CMK (cell line): ENCODE data around the gene CLIC4.

Source experiments
- DNase-seq: peaks from one replicate; pipeline ENCODE4 v3.0.0-alpha.2; 2010; ENCODE audit warnings: low read depth

The CLIC4 gene

DNA sequence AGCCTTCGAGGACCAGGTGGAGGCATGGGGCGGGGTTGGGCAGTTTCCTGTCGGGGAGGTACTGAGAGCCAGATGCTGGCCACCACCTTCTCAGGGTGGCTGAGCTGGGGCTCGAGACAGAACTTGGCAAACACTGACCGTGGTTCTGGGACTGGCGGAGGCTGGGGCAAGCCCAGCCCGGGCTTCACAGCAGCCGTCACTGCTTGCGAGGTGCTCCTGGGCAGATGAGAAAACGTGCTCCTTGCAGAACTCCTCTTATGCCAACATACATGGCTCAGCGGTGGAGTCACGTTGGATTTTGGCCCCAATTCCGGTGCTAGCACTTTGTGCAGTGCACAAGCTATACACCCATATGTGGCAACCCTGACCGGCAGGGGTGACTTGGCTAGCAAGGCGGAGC is 115.6 kb downstream of the CLIC4 start:
- no peak for DNase-seq

GRCh38 chr1:24861821-24862727 is 116.8 kb downstream of the CLIC4 start:
- no peak for DNase-seq

DNA sequence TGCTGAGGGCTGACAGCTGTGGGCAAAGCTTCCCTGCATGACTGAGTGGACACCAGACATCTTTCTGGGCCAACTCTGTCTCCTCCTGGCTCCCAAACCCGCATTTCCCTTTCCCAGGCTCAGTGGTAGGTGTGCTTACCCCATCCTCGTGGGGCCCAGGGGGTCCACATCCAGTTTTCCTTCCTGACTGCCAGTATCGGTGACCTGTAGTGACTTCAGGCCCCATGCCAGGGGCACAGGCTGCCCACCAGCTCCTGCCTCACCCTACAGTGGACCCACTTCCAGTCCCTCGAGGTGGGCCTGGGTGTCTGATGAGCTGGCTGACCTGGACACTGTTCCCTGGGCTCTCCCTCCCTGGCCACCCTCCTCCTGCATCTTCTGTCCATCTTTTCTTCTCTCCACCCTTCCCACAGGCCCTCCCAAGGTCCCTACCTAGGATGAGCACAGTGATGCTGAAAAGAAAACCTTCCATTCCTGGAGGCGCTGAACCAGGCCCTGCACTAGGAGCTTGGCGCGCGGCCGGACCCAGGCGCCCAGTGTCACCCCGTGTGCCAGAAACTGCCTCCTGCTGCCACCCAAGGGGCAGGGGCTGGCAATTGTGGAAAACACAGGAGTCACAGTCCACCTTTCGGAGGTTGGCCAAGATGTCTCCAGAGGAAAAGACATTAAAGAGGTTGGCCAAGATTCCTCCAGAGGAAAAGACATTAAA is 117.7 kb downstream of the CLIC4 start:
- no peak for DNase-seq

DNA sequence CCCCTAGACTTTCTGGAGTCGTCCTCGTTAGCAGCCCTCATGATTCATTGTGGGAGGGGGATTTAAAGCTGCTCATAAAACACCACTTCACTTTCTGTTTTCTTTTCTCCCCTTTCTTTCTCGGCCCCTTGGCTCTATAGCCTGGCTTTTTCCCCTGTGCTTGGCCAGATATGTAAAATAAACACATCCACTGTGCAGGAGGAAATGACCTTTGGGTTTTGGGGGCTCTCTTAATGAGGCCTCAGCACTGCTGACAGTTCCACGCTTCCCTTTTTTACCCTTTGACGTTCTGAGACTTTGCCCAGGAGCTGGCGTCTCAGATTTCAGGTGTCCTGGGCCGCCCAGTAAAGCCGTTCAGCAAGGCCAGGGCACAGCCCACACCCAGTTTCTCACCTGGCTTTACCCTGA is 119.1 kb downstream of the CLIC4 start:
- no peak for DNase-seq

GRCh38 chr1:24865168-24865567 is 119.9 kb downstream of the CLIC4 start:
- DNase-seq, result no peak

DNA sequence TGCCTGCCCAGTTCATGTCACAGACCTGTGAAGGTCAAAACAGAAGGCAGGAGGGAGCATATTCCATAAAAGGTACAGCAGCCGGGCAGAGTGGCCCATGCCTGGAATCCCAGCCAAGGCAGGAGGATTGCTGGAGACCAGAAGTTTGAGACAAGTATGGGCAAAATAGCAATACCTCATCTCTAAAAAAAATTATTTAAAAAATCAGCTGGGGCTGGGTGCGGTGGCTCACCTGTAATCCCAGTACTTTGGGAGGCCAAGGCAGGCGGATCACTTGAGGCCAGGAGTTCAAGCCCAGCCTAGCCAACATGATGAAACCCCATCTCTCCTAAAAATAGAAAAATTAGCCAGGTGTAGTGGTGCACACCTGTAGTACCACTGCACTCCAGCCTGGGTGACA is 120.3 kb downstream of the CLIC4 start:
- DNase-seq, result no peak

DNA sequence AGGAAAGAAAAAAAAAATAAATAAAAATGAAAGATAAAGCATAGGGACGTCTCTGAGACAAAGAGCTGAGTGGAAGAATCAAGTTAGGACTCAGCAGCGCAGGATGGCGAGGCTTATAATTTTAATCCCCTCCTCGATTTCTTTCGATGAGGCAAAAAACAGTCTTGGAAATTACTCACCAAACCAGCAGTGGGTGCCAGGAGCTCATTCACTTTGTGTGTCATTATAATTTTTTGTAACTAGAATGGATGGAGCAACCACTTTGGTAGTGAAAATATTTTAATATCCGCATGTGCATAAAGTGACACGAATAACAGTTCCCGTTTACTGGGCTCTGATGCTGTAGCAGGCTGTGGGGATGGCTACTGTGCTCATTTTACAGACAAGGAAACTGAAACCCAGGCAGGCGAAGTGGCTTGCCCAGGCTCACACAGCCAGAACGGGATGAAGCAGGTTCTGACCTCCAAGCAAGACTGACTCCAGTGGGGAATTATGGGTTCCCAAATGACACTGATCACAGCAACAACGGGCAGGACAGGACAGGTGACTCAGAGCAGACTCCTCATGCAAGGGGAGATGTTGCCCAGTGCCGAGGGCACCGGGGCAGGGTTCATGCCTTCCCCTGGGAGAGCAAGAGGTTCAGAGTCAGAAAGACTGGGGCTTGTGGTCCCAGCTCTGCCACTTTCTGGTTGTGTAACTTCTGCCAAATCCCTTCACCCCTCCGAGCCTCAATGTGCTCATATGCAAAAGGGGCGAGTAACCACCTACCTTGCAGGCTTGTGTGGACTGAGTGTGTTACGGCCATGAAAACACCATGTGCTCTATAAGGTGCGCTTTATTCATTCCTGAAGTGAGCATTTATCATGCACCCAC is 121.2 kb downstream of the CLIC4 start:
- DNase-seq, result no peak

DNA sequence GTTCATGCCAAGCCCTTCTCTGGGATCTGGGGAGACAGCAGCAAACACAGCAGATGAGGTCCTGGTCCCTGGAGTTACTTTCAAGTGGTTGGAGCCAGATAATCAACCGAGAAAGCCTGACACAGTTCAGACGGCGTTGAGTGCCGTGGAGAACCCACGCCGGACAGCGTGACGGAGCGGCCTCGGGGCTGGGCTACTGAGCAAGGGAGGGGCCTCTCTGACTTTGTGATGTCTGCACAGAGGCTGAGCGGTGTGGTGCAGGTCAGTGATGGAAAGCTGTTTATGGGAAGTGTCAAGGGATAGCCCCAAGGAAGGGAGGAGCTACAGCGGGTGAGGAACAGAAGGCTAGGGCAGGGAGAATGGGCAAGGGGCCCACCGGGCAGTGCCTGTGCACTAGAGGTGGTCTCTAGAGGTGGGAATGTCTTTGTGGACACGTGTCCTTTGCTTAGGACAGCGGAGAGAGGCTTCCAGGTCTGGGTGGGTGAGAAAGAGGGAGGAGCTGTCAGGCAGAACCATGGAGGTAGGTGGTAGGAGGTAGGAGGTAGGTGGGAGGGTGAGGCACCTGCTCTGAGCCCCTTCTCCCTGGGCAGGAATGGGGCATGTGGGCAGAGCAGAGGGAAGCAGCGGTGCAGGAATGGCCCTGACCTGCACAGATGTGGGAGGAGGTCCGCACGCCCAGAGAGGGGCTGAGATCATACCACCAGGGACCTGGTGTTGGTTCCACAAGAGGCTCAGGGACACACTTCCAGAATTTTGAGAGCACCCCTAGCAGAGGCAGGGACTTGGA is 122.0 kb downstream of the CLIC4 start:
- DNase-seq, result no peak

GRCh38 chr1:24868016-24868875 is 123.0 kb downstream of the CLIC4 start:
- DNase-seq, result no peak

DNA sequence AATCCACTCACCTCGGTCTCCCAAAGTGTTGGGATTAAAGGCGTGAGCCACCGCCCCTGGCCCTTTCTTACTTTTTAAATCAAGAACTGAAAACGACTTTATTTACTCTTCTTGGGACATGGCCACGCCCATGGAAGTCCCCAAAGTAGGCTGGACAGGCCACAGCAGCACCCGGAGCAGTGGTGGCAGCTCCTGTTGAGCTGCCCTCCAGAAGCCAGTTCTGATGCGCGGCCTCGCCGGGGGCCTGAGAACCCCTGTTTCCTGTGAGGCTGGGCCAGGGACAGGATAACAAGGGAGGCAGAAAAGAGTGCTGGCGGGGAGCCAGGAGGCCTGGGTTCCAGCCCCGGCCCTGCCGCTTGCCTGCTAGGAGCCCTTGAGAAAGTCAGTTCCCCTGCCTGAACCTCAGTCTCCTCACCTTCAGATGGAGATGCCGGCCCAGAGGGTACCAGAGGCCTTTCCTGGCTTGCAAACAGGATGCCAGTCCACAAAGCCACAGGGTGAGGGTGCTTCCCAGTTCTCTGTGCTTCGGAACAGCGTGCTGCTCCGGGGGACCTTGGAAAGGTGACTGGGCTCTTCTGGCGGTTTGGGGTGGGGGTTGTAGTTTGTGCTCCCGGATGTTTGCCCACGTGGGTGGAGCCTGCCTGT is 125.4 kb downstream of the CLIC4 start:
- DNase-seq, result peak; percentile 24

GRCh38 chr1:24871306-24871901 is 126.2 kb downstream of the CLIC4 start:
- no peak for DNase-seq

DNA sequence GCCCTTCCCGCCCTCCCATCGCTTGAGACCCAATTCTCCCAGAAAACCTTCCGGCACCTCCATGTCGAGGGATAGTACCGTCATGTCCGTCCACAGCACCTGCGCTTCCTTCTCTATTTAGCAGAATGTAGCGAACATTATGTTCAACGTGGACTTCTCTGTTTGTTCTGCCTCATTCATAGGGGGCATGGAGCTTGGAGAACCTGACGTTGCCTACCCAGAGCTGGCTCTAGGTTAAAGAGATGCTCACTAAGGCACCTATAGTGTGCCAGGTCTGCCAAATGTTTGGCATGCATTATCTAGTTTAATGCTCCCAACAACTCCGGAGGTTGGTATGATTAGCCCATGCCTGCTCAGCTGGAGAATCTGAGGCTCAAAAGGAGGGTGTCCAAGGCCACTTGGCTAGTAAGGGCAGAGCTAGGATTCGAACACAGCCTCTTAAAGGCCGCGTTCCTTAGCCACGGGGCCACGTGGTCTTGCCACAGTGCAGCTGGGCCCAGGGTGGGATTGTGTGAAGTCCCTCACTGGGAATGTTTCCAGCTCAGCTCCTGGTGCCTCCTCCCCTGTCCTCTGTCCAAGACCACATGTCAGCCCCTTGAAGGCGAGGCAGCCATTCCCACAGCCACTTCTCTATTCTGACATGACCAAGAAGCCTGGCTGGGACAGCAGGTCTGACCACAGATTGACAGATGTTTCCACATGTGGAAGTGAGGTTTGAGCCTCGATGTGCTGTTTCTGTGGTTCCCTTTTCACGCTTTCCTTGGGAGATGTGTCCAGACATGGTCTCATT is 127.0 kb downstream of the CLIC4 start:
- peak; percentile 79 for DNase-seq

DNA sequence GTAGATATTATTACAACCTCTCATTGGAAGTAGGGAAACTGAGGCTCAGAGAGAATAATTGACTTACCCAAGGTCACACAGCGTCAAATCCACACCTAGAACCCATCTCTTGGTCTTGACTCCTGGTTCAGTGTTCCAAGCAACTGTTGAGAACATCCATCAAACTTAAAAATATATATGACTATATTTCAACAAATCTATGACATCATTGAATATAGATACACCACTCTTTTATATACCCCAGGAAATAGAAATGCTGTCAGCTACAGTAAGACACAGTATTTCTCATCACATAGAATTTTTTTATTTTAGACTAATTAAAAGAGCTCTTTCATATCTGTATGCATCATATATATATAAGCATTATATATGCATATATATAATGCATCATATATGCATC is 127.9 kb downstream of the CLIC4 start:
- DNase-seq, result no peak

DNA sequence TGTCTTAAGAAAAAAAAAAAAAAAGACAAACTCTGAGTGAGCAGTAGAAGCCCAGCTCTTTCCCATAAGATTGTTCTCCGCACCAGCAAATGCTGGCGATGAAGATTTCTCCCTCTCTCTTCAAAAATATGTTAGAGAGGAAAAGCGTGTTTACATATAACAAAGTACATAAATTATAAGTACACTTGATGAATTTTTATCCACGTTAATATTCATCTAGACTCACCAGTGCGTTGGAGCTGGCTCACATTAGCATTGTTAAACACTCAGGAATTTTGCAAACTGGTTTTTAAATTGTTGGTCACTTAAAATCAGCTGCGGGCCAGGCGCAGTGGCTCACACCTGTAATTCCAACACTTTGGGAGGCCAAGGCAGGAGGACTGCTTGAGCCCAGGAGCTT is 128.8 kb downstream of the CLIC4 start:
- DNase-seq, result no peak

GRCh38 chr1:24874611-24875234 is 129.5 kb downstream of the CLIC4 start:
- no peak for DNase-seq

- DNase-seq, result no peak
Observed at GRCh38 chr1:24875257-24875656, 130.0 kb downstream of the CLIC4 start.

DNA sequence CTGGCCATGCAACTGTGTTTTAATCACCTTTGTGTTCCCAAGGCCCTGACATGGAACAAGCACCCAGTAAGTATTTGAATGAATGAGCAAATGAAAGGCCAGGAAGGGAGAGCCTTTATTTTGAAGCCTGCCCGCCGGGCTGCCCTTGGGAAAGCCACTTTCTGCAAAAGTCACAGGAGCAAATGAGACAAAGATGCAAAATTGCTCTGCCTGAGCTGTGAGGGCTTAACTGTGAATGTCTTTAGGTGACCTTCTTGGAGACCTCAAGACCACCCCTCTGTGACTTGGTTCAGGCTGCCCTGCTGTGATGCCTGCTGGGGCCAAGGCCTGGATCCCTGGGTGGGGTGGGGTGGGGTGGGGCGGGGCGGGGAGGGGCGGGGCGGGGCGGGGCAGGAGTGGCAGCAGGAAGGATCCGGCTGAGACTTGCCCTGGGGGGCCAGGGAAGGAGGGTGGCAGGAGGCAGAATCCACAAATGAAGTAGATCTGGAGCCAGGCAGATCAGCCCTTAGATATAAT is 130.8 kb downstream of the CLIC4 start:
- DNase-seq, result no peak

- no peak for DNase-seq
Observed at GRCh38 chr1:24878045-24878444, 132.8 kb downstream of the CLIC4 start.
